A673 (cell line): Measurements from ENCODE around the gene CCDC33.

Experiments
- EZH2 ChIP-seq: fragments of 200-600 bp; sonication (generic); IDR thresholded peaks from 2 replicates; pipeline ENCODE4 v1.6.1; 2017; ENCODE audit warnings: borderline replicate concordance, low read depth, mild to moderate bottlenecking, mixed read lengths, antibody characterized with exemption, low read length; ENCODE audit not compliant: poor library complexity, severe bottlenecking
- TF ChIP-seq, protein P1 (sequence below): fragments of 300-800, 200-600 bp; sonication (generic); conservative IDR thresholded peaks from 2 replicates; pipeline ENCODE4 v1.5.1; 2017; ENCODE audit warnings: low read depth, mild to moderate bottlenecking, antibody characterized with exemption, low read length, moderate library complexity, mixed read lengths

DNA sequence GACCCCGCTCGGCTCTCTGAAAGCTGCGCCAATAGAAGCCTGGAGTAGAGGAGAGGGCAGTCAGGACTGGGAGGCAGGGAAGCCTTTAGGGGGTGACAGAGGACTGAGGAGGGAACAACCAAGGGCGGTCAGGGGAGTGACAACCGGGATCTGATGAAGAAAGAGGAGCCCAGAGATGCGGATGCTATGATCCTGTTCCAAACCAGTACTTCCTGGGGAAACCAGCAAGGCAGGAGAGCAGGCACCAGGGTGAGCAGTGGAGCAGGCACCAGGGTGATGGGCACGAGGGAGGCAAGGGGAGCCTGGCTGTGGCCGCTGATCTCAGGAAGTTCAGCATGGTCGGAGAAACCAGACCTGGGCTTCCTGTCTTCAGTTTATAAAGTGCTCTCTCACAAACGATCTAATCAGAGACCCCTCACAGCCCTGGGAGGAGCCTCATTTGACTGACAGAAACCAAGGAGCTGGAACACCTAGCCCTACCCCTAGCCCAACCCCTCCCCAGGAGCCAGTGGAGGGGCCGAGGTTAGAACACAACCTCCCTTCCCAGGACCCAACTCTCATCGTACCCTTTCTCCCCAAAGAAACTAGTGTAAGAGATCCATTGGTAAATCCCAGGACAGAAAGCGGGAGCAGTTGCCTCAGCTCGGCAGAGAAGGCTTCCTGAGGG is 34.9 kb downstream of the CCDC33 start:
- TF ChIP-seq, protein P1, sequence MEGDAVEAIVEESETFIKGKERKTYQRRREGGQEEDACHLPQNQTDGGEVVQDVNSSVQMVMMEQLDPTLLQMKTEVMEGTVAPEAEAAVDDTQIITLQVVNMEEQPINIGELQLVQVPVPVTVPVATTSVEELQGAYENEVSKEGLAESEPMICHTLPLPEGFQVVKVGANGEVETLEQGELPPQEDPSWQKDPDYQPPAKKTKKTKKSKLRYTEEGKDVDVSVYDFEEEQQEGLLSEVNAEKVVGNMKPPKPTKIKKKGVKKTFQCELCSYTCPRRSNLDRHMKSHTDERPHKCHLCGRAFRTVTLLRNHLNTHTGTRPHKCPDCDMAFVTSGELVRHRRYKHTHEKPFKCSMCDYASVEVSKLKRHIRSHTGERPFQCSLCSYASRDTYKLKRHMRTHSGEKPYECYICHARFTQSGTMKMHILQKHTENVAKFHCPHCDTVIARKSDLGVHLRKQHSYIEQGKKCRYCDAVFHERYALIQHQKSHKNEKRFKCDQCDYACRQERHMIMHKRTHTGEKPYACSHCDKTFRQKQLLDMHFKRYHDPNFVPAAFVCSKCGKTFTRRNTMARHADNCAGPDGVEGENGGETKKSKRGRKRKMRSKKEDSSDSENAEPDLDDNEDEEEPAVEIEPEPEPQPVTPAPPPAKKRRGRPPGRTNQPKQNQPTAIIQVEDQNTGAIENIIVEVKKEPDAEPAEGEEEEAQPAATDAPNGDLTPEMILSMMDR = no peak
- no peak for TF ChIP-seq EZH2
